Measurements from ENCODE around the gene GLI1. TPM values are rescaled to one million over a fixed set of nuclear protein-coding genes. Genes with fewer than 3 reads are reported as not detected.

Gene GLI1
- total RNA-seq, 1 donor from 2014 or later: 0.77 TPM

GRCh38 chr12:57456737-57457490, 2.7 kb upstream of the GLI1 start:
- Mint-ChIP-seq H3K36me3 (ENCODE audit: low read depth, unreplicated experiment) (peaks cover 4% of the 10 kb centered on the region), H3K27ac (ENCODE audit: unreplicated experiment) (no peak overlapping the region), H3K4me1 (ENCODE audit: unreplicated experiment) (peaks cover 14% of the 10 kb centered on the region), H3K27me3 (ENCODE audit: unreplicated experiment) (peaks cover 21% of the 10 kb centered on the region), H3K4me3 (ENCODE audit: unreplicated experiment) (no peak overlapping the region), H3K9me3 (ENCODE audit: unreplicated experiment) (no peaks in the 10 kb centered on the region)
- DNase-seq (ENCODE audit: low spot score): no peak
- TF ChIP-seq, protein P1, sequence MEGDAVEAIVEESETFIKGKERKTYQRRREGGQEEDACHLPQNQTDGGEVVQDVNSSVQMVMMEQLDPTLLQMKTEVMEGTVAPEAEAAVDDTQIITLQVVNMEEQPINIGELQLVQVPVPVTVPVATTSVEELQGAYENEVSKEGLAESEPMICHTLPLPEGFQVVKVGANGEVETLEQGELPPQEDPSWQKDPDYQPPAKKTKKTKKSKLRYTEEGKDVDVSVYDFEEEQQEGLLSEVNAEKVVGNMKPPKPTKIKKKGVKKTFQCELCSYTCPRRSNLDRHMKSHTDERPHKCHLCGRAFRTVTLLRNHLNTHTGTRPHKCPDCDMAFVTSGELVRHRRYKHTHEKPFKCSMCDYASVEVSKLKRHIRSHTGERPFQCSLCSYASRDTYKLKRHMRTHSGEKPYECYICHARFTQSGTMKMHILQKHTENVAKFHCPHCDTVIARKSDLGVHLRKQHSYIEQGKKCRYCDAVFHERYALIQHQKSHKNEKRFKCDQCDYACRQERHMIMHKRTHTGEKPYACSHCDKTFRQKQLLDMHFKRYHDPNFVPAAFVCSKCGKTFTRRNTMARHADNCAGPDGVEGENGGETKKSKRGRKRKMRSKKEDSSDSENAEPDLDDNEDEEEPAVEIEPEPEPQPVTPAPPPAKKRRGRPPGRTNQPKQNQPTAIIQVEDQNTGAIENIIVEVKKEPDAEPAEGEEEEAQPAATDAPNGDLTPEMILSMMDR (IDR thresholded peaks at IDR 0.05; ENCODE audit: unreplicated experiment): no peak

GRCh38 chr12:57458665-57459054, 925 bp upstream of the GLI1 start:
- peaks cover 22% of the 10 kb centered on the region for H3K27me3 Mint-ChIP-seq (ENCODE audit: unreplicated experiment)
- peak overlapping the region; percentile 96 for H3K4me3 Mint-ChIP-seq (ENCODE audit: unreplicated experiment)
- no peaks in the 10 kb centered on the region for H3K9me3 Mint-ChIP-seq (ENCODE audit: unreplicated experiment)
- peaks cover 17% of the 10 kb centered on the region for H3K4me1 Mint-ChIP-seq (ENCODE audit: unreplicated experiment)
- peaks cover 4% of the 10 kb centered on the region for H3K36me3 Mint-ChIP-seq (ENCODE audit: low read depth, unreplicated experiment)
- DNase-seq (ENCODE audit: low spot score): no peak
- peak overlapping the region; percentile 91 for H3K27ac Mint-ChIP-seq (ENCODE audit: unreplicated experiment)
- TF ChIP-seq, protein P1 (IDR thresholded peaks at IDR 0.05; ENCODE audit: unreplicated experiment): no peak

- H3K27ac Mint-ChIP-seq (ENCODE audit: unreplicated experiment): peak overlapping the region; percentile 91
Measured at GRCh38 chr12:57459055-57459749, 383 bp upstream of the GLI1 start.

DNA sequence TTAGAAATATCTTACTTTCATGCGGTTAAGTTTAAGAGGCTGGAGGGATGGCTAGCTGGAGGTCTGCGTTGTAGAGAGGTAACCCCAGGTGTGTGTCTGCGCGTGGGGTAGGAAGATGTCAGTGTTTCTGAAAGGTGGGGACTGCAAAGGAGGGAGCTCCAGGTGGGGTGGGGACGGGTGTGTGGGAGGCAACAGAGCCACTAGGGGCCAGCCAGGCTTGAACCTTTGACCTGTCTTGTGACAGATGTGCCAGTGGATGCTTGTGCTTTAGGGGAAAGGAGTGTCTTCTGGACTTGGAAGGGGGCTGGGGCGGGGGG, 841 bp downstream of the GLI1 start:
- H3K27me3 Mint-ChIP-seq (ENCODE audit: unreplicated experiment): peaks cover 31% of the 10 kb centered on the region
- H3K4me1 Mint-ChIP-seq (ENCODE audit: unreplicated experiment): peaks cover 22% of the 10 kb centered on the region
- DNase-seq (ENCODE audit: low spot score): no peak

More at GRCh38 chr12:57459055-57459749, 383 bp upstream of the GLI1 start:
- H3K4me3 Mint-ChIP-seq (ENCODE audit: unreplicated experiment): peak overlapping the region; percentile 96
- DNase-seq (ENCODE audit: low spot score): peak; percentile 96
- TF ChIP-seq, protein P1 (IDR thresholded peaks at IDR 0.05; ENCODE audit: unreplicated experiment): peak; percentile 90
- peaks cover 17% of the 10 kb centered on the region for H3K4me1 Mint-ChIP-seq (ENCODE audit: unreplicated experiment)
- peaks cover 25% of the 10 kb centered on the region for H3K27me3 Mint-ChIP-seq (ENCODE audit: unreplicated experiment)
- H3K36me3 Mint-ChIP-seq (ENCODE audit: low read depth, unreplicated experiment): peaks cover 4% of the 10 kb centered on the region
- no peaks in the 10 kb centered on the region for H3K9me3 Mint-ChIP-seq (ENCODE audit: unreplicated experiment)

More for the DNA sequence above, 841 bp downstream of the GLI1 start:
- Mint-ChIP-seq H3K4me3 (ENCODE audit: unreplicated experiment) (peak overlapping the region; percentile 82), H3K27ac (ENCODE audit: unreplicated experiment) (no peak overlapping the region), H3K36me3 (ENCODE audit: low read depth, unreplicated experiment) (peaks cover 4% of the 10 kb centered on the region), H3K9me3 (ENCODE audit: unreplicated experiment) (no peaks in the 10 kb centered on the region)
- TF ChIP-seq, protein P1 (IDR thresholded peaks at IDR 0.05; ENCODE audit: unreplicated experiment): no peak

Measured in endothelial cell (in vitro differentiated cells).